ENCODE data around the gene TAF1C.

- TF ChIP-seq ZNF317 (CRISPR knock-in tag; IDR thresholded peaks at IDR 0.05; ENCODE audit: borderline replicate concordance, low read depth) (no peak), ZNF138 (CRISPR knock-in tag; conservative IDR thresholded peaks at IDR 0.05) (no peak), CTCF (IDR thresholded peaks at IDR 0.05) (no peak), ATF3 (CRISPR knock-in tag; conservative IDR thresholded peaks at IDR 0.05) (no peak), ZNF671 (CRISPR knock-in tag; IDR thresholded peaks at IDR 0.05) (no peak), MLX (CRISPR knock-in tag; IDR thresholded peaks at IDR 0.05) (no peak), ZBTB21 (CRISPR knock-in tag; IDR thresholded peaks at IDR 0.05; ENCODE audit: borderline replicate concordance) (no peak), ESRRA (CRISPR knock-in tag; IDR thresholded peaks at IDR 0.05; ENCODE audit: borderline replicate concordance) (no peak), IRF2 (CRISPR knock-in tag; IDR thresholded peaks at IDR 0.05; ENCODE audit: borderline replicate concordance, low read depth) (no peak), E2F1 (CRISPR knock-in tag; IDR thresholded peaks at IDR 0.05) (no peak), ATF2 (CRISPR knock-in tag; IDR thresholded peaks at IDR 0.05; ENCODE audit: borderline replicate concordance, low read depth) (no peak)
- TF ChIP-seq, protein P1, sequence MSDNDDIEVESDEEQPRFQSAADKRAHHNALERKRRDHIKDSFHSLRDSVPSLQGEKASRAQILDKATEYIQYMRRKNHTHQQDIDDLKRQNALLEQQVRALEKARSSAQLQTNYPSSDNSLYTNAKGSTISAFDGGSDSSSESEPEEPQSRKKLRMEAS (CRISPR knock-in tag; IDR thresholded peaks at IDR 0.05): no peak
- TF ChIP-seq, protein P2, sequence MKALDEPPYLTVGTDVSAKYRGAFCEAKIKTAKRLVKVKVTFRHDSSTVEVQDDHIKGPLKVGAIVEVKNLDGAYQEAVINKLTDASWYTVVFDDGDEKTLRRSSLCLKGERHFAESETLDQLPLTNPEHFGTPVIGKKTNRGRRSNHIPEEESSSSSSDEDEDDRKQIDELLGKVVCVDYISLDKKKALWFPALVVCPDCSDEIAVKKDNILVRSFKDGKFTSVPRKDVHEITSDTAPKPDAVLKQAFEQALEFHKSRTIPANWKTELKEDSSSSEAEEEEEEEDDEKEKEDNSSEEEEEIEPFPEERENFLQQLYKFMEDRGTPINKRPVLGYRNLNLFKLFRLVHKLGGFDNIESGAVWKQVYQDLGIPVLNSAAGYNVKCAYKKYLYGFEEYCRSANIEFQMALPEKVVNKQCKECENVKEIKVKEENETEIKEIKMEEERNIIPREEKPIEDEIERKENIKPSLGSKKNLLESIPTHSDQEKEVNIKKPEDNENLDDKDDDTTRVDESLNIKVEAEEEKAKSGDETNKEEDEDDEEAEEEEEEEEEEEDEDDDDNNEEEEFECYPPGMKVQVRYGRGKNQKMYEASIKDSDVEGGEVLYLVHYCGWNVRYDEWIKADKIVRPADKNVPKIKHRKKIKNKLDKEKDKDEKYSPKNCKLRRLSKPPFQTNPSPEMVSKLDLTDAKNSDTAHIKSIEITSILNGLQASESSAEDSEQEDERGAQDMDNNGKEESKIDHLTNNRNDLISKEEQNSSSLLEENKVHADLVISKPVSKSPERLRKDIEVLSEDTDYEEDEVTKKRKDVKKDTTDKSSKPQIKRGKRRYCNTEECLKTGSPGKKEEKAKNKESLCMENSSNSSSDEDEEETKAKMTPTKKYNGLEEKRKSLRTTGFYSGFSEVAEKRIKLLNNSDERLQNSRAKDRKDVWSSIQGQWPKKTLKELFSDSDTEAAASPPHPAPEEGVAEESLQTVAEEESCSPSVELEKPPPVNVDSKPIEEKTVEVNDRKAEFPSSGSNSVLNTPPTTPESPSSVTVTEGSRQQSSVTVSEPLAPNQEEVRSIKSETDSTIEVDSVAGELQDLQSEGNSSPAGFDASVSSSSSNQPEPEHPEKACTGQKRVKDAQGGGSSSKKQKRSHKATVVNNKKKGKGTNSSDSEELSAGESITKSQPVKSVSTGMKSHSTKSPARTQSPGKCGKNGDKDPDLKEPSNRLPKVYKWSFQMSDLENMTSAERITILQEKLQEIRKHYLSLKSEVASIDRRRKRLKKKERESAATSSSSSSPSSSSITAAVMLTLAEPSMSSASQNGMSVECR (CRISPR knock-in tag; IDR thresholded peaks at IDR 0.05; ENCODE audit: borderline replicate concordance): no peak
Measured at GRCh38 chr16:84138500-84138823, 48.4 kb downstream of the TAF1C start.
